ENCODE measurements around the gene DUT. TPM values are rescaled to one million over a fixed set of nuclear protein-coding genes. Genes with fewer than 3 reads are reported as not detected.

DUT gene
- total RNA-seq, 2 experiments from 2014 or later: 137 to 329 TPM

- intact Hi-C loops (cut with micrococcal nuclease; ENCODE audit: unreplicated experiment): loop anchor here (2.0 to 10.0 kb wide), 3 partner anchors 151 to 1295 kb away; partner anchors contain the start of genes CEP152, DTWD1, FAM227B and MYEF2
- H3K4me1 ChIP-seq (ENCODE audit: insufficient read depth, low read length, poor library complexity, severe bottlenecking): peaks cover 59% of the 10 kb centered on the region
- H3K4me2 ChIP-seq (ENCODE audit: low read length): peak overlapping the region; percentile 92
- H3K36me3 ChIP-seq (ENCODE audit: insufficient read depth, low read length): peaks cover 56% of the 10 kb centered on the region
- no peaks in the 10 kb centered on the region for H3K9me2 ChIP-seq (ENCODE audit: insufficient read depth, low read length)
- peak overlapping the region; percentile 81 for H3K4me3 ChIP-seq (ENCODE audit: low read depth, low read length, poor library complexity, severe bottlenecking)
- CTCF ChIA-PET (ENCODE audit: unreplicated experiment): no interaction called here
- H3K9me3 ChIP-seq (ENCODE audit: low read length): no peaks in the 10 kb centered on the region
- POLR2A ChIA-PET: interaction anchor here (0.6 to 0.9 kb wide), 3 partner anchors 9 to 153 kb away, joined by 3 read pairs; no protein-coding TSS in a partner anchor
- peak overlapping the region; percentile 17; the same call in 1 of the 2 replicates for H2AFZ ChIP-seq (ENCODE audit: low read length)
- DNase-seq (ENCODE audit: low spot score): no peak
- TF ChIP-seq CTCF (conservative IDR thresholded peaks at IDR 0.05; ENCODE audit: low read length) (no peak), EZH2phosphoT487 (IDR thresholded peaks at IDR 0.05; ENCODE audit: borderline replicate concordance, low read depth, low read length) (no peak)
- peak overlapping the region; percentile 83 for H3K27ac ChIP-seq (ENCODE audit: low read depth, low read length, poor library complexity, severe bottlenecking)
- peaks cover 70% of the 10 kb centered on the region for H3K79me2 ChIP-seq (ENCODE audit: insufficient read depth, low read depth, low read length)
- peaks cover 34% of the 10 kb centered on the region for H4K20me1 ChIP-seq (ENCODE audit: insufficient read depth, low read length)
- TSS peak; percentile 80 for BruUV-seq (replicated peaks)
Measured at GRCh38 chr15:48330105-48330785, 984 bp upstream of the DUT start.

- peaks cover 86% of the 10 kb centered on the region for H3K79me2 ChIP-seq (ENCODE audit: insufficient read depth, low read depth, low read length)
- no peaks in the 10 kb centered on the region for H3K9me3 ChIP-seq (ENCODE audit: low read length)
- TF ChIP-seq CTCF (conservative IDR thresholded peaks at IDR 0.05; ENCODE audit: low read length): no peak
- TF ChIP-seq EZH2phosphoT487 (IDR thresholded peaks at IDR 0.05; ENCODE audit: borderline replicate concordance, low read depth, low read length): no peak
- H3K4me3 ChIP-seq (ENCODE audit: low read depth, low read length, poor library complexity, severe bottlenecking): peak overlapping the region; percentile 81
- POLR2A ChIA-PET: interaction anchor here (0.6 to 1.6 kb wide), 9 partner anchors 9 to 851 kb away, joined by 3 to 6 read pairs (median 3); partner anchors contain the start of gene CEP152
- H4K20me1 ChIP-seq (ENCODE audit: insufficient read depth, low read length): peaks cover 38% of the 10 kb centered on the region
- intact Hi-C loops (cut with micrococcal nuclease; ENCODE audit: unreplicated experiment): loop anchor here (2.0 to 10.0 kb wide), 3 partner anchors 153 to 1293 kb away; partner anchors contain the start of genes CEP152, DTWD1, FAM227B and MYEF2
- peaks cover 73% of the 10 kb centered on the region for H3K36me3 ChIP-seq (ENCODE audit: insufficient read depth, low read length)
- peak overlapping the region; percentile 92 for H3K4me2 ChIP-seq (ENCODE audit: low read length)
- CTCF ChIA-PET (ENCODE audit: unreplicated experiment): no interaction called here
- peak; percentile 85 for DNase-seq (ENCODE audit: low spot score)
- H3K9me2 ChIP-seq (ENCODE audit: insufficient read depth, low read length): no peaks in the 10 kb centered on the region
- H3K4me1 ChIP-seq (ENCODE audit: insufficient read depth, low read length, poor library complexity, severe bottlenecking): peaks cover 55% of the 10 kb centered on the region
- peak overlapping the region; percentile 83 for H3K27ac ChIP-seq (ENCODE audit: low read depth, low read length, poor library complexity, severe bottlenecking)
- no TSS peak for BruUV-seq (replicated peaks)
- 0 out of 2 replicates have a peak overlapping the region, but pooled peaks have one; percentile 17 for H2AFZ ChIP-seq (ENCODE audit: low read length)
Measured at GRCh38 chr15:48331796-48332641, 790 bp downstream of the DUT start.
